ENCODE results near the gene SSMEM1.
"Not testable (repeated sequence)": the region's sequence is repeated elsewhere in the genome, so short reads cannot be mapped to it uniquely, and the experiment has no call there.

- TF ChIP-seq, protein P1, sequence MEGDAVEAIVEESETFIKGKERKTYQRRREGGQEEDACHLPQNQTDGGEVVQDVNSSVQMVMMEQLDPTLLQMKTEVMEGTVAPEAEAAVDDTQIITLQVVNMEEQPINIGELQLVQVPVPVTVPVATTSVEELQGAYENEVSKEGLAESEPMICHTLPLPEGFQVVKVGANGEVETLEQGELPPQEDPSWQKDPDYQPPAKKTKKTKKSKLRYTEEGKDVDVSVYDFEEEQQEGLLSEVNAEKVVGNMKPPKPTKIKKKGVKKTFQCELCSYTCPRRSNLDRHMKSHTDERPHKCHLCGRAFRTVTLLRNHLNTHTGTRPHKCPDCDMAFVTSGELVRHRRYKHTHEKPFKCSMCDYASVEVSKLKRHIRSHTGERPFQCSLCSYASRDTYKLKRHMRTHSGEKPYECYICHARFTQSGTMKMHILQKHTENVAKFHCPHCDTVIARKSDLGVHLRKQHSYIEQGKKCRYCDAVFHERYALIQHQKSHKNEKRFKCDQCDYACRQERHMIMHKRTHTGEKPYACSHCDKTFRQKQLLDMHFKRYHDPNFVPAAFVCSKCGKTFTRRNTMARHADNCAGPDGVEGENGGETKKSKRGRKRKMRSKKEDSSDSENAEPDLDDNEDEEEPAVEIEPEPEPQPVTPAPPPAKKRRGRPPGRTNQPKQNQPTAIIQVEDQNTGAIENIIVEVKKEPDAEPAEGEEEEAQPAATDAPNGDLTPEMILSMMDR (conservative IDR thresholded peaks at IDR 0.05; ENCODE audit: low read depth, low read length): not testable (repeated sequence)
- not testable (repeated sequence) for TF ChIP-seq FOS (IDR thresholded peaks at IDR 0.05; ENCODE audit: low read depth, low read length); CHD1 (IDR thresholded peaks at IDR 0.05; ENCODE audit: low read depth, low read length); POLR2A (IDR thresholded peaks at IDR 0.05; ENCODE audit: low read depth, low read length); SMC3 (IDR thresholded peaks at IDR 0.05; ENCODE audit: low read depth, low read length); CEBPB (IDR thresholded peaks at IDR 0.05; ENCODE audit: low read depth, low read length); RCOR1 (IDR thresholded peaks at IDR 0.05; ENCODE audit: insufficient replicate concordance, low read length); RAD21 (IDR thresholded peaks at IDR 0.05; ENCODE audit: low read length); BHLHE40 (IDR thresholded peaks at IDR 0.05; ENCODE audit: low read depth, low read length); USF2 (IDR thresholded peaks at IDR 0.05; ENCODE audit: low read depth, low read length); MXI1 (IDR thresholded peaks at IDR 0.05; ENCODE audit: borderline replicate concordance, low read depth, low read length); MAZ (IDR thresholded peaks at IDR 0.05; ENCODE audit: borderline replicate concordance, low read depth, low read length)
- 0 out of 2 replicates have a peak, but pooled peaks have one; percentile 3 for TF ChIP-seq MAFK (IDR thresholded peaks at IDR 0.05; ENCODE audit: low read depth, low read length)
These were observed 17.3 kb downstream of the SSMEM1 start for GRCh38 chr7:130224923-130225322.

Data from IMR-90 (cell line).